HCT116 (cell line): ENCODE measurements around the gene IBA57. TPM values are rescaled to one million over a fixed set of nuclear protein-coding genes. Genes with fewer than 3 reads are reported as not detected.

Source experiments
- ATAC-seq: fragments of 200-7000 bp; cut with Tn5 transposase; 2 replicates; pipeline ENCODE4 v1.9.1; 2020; ENCODE audit warnings: mild to moderate bottlenecking, moderate library complexity
- BruUV-seq: library from RNA; stranded (reverse); fragments of 400-500 nt; replicated peaks from 2 replicates; lab custom pipeline; 2021; lab: Mats Ljungman, UMichigan
- CTCF ChIA-PET: fragments of 300-600 bp; sonication (Branson Sonifier 250); formaldehyde crosslinking; loops from one replicate; lab custom pipeline; 2021; ENCODE audit warnings: antibody characterized with exemption; lab: Charles Lee
- POLR2A ChIA-PET: fragments of 300-600, 350-600 bp; sonication (Branson Sonifier 250); formaldehyde crosslinking; loops from one replicate; lab custom pipeline; 2021; ENCODE audit warnings: antibody characterized with exemption; lab: Charles Lee
- RAD21 ChIA-PET, 2 experiments: fragments of 300-600 bp; sonication (Branson Sonifier 250); formaldehyde crosslinking; loops; one replicate each; lab custom pipeline; 2023; ENCODE audit warnings: low total read pairs in 2 of 2; ENCODE audit not compliant: uncharacterized antibody in 2 of 2, unreplicated experiment in 2 of 2, low non-redundant PET in 1 of 2; lab: Charles Lee
- DNase-seq: peaks from one replicate; pipeline ENCODE4 v3.0.0-alpha.2; 2010; ENCODE audit warnings: low read depth, low spot score
- H2AFZ ChIP-seq: fragments of 200-600 bp; shearing (Covaris generic), sonication (generic); 2 replicates; pipeline ENCODE4 v1.6.1; 2017; ENCODE audit warnings: low read depth, mixed run types, mixed read lengths, antibody characterized with exemption, low read length; ENCODE audit not compliant: poor library complexity, severe bottlenecking
- H3K27ac ChIP-seq: 2 replicates; pipeline ENCODE4 v1.5.1; 2012; ENCODE audit warnings: low read depth, low read length
- H3K27me3 ChIP-seq: fragments of 200-600 bp; sonication (generic); 2 replicates; pipeline ENCODE4 v1.6.1; 2016; ENCODE audit warnings: mixed run types, low read length, mixed read lengths; ENCODE audit not compliant: insufficient read depth
- H3K36me3 ChIP-seq, 2 experiments: fragments of 200-500 bp in 1 of 2; fragments of 200-600 bp in 1 of 2; sonication (Bioruptor generic) in 1 of 2; sonication (generic) in 1 of 2; 2 replicates each; pipeline versions ENCODE4 v1.5.1 to v1.6.1; 2014 to 2016; ENCODE audit warnings: low read length in 2 of 2, inconsistent platforms in 1 of 2, mixed read lengths in 1 of 2, mixed run types in 1 of 2; ENCODE audit not compliant: insufficient read depth in 2 of 2, control insufficient read depth in 1 of 2
- H3K4me1 ChIP-seq, 2 experiments: fragments of 200-600 bp in 1 of 2; sonication (generic) in 1 of 2; 2 replicates each; pipeline versions ENCODE4 v1.5.1 to v1.6.1; 2012 to 2017; ENCODE audit warnings: low read length in 2 of 2, inconsistent platforms in 1 of 2, mild to moderate bottlenecking in 1 of 2, mixed read lengths in 1 of 2, mixed run types in 1 of 2, moderate library complexity in 1 of 2; ENCODE audit not compliant: insufficient read depth in 2 of 2, control insufficient read depth in 1 of 2
- H3K4me2 ChIP-seq: fragments of 200-600 bp; sonication (generic); 2 replicates; pipeline ENCODE4 v1.6.1; 2017; ENCODE audit warnings: mixed run types, low read length, mixed read lengths
- H3K4me3 ChIP-seq, 2 experiments: fragments of 200-600 bp in 1 of 2; sonication (generic) in 1 of 2; replicated peaks in 1 of 2; 2 replicates each; pipeline ENCODE4 v1.5.1; 2011 to 2016; ENCODE audit warnings: low read length in 2 of 2, control low read depth in 1 of 2, low read depth in 1 of 2, mild to moderate bottlenecking in 1 of 2, mixed read lengths in 1 of 2, mixed run types in 1 of 2
- H3K79me2 ChIP-seq: fragments of 200-600 bp; sonication (generic); 2 replicates; pipeline ENCODE4 v1.6.1; 2017; ENCODE audit warnings: mild to moderate bottlenecking, mixed run types, low read length, moderate library complexity, mixed read lengths; ENCODE audit not compliant: insufficient read depth
- H3K9ac ChIP-seq: fragments of 200-600 bp; sonication (generic); 2 replicates; pipeline ENCODE4 v1.6.1; 2016; ENCODE audit warnings: low read length, mixed read lengths
- H3K9me2 ChIP-seq: fragments of 200-600 bp; sonication (generic), shearing (Covaris generic); 2 replicates; pipeline ENCODE4 v1.6.1; 2017; ENCODE audit warnings: mixed run types, mild to moderate bottlenecking, moderate library complexity; ENCODE audit not compliant: insufficient read depth
- H3K9me3 ChIP-seq, 2 experiments: fragments of 200-500 bp in 1 of 2; fragments of 200-600 bp in 1 of 2; sonication (Bioruptor generic) in 1 of 2; sonication (generic) in 1 of 2; 2 replicates each; pipeline ENCODE4 v1.6.1; 2014 to 2017; ENCODE audit warnings: low read length in 2 of 2, mixed read lengths in 2 of 2, inconsistent platforms in 1 of 2, low read depth in 1 of 2, mild to moderate bottlenecking in 1 of 2, mixed run types in 1 of 2, moderate library complexity in 1 of 2; ENCODE audit not compliant: control insufficient read depth in 1 of 2, insufficient read depth in 1 of 2
- H4K20me1 ChIP-seq: fragments of 200-600 bp; sonication (generic), shearing (Covaris generic); 2 replicates; pipeline ENCODE4 v1.6.1; 2017; ENCODE audit warnings: mixed run types, mild to moderate bottlenecking, moderate library complexity; ENCODE audit not compliant: insufficient read depth
- ATF3 ChIP-seq: IDR thresholded peaks from 2 replicates; pipeline ENCODE4 v1.6.1; 2012
- CTCF ChIP-seq, 3 experiments: fragments of 200-600 bp in 1 of 3; sonication (generic) in 1 of 3; IDR thresholded peaks in 2 of 3; conservative IDR thresholded peaks in 1 of 3; 2 replicates each; pipeline ENCODE4 v1.5.1; 2012 to 2017; ENCODE audit warnings: low read depth in 2 of 3, low read length in 2 of 3, antibody characterized with exemption in 1 of 3, borderline replicate concordance in 1 of 3, control low read depth in 1 of 3, mild to moderate bottlenecking in 1 of 3, mixed read lengths in 1 of 3, mixed run types in 1 of 3, moderate library complexity in 1 of 3; ENCODE audit not compliant: insufficient read depth in 1 of 3
- EGR1 ChIP-seq: IDR thresholded peaks from 2 replicates; pipeline ENCODE4 v1.6.1; 2012; ENCODE audit warnings: low read depth
- ELF1 ChIP-seq: IDR thresholded peaks from 2 replicates; pipeline ENCODE4 v1.6.1; 2012; ENCODE audit warnings: low read depth, borderline replicate concordance
- EZH2 ChIP-seq: fragments of 200-600 bp; sonication (generic); IDR thresholded peaks from 2 replicates; pipeline ENCODE4 v1.6.1; 2017; ENCODE audit warnings: antibody characterized with exemption, mixed run types
- FOSL1 ChIP-seq: IDR thresholded peaks from 2 replicates; pipeline ENCODE4 v1.6.1; 2012; ENCODE audit warnings: low read depth
- JUND ChIP-seq: IDR thresholded peaks from 2 replicates; pipeline ENCODE4 v1.6.1; 2012
- MAX ChIP-seq: IDR thresholded peaks from 2 replicates; pipeline ENCODE4 v1.6.1; 2012
- POLR2A ChIP-seq: IDR thresholded peaks from 2 replicates; pipeline ENCODE4 v1.7.0; 2011; ENCODE audit warnings: borderline replicate concordance; ENCODE audit not compliant: insufficient read depth, insufficient read length; ENCODE audit errors: extremely low read depth
- POLR2AphosphoS5 ChIP-seq: IDR thresholded peaks from 2 replicates; pipeline ENCODE4 v1.6.1; 2011; ENCODE audit warnings: mild to moderate bottlenecking, low read depth, low read length, moderate library complexity
- RAD21 ChIP-seq: IDR thresholded peaks from 2 replicates; pipeline ENCODE4 v1.6.1; 2012; ENCODE audit warnings: low read depth, mild to moderate bottlenecking
- REST ChIP-seq: IDR thresholded peaks from 2 replicates; pipeline ENCODE4 v1.6.1; 2012; ENCODE audit warnings: low read depth
- SP1 ChIP-seq: IDR thresholded peaks from 2 replicates; pipeline ENCODE4 v1.6.1; 2012; ENCODE audit warnings: low read depth
- SRF ChIP-seq: IDR thresholded peaks from 2 replicates; pipeline ENCODE4 v1.6.1; 2012; ENCODE audit warnings: low read depth
- TCF7L2 ChIP-seq: IDR thresholded peaks from 2 replicates; pipeline ENCODE4 v1.7.0; 2011; ENCODE audit warnings: borderline replicate concordance, inconsistent platforms; ENCODE audit not compliant: insufficient read depth, insufficient read length; ENCODE audit errors: extremely low read depth
- YY1 ChIP-seq: IDR thresholded peaks from 2 replicates; pipeline ENCODE4 v1.6.1; 2011; ENCODE audit warnings: low read length, low read depth, moderate library complexity, mild to moderate bottlenecking; ENCODE audit not compliant: insufficient replicate concordance; ENCODE audit errors: extremely low read depth
- ZBTB33 ChIP-seq: IDR thresholded peaks from 2 replicates; pipeline ENCODE4 v1.6.1; 2011; ENCODE audit warnings: mild to moderate bottlenecking, low read length, moderate library complexity; ENCODE audit not compliant: insufficient replicate concordance; ENCODE audit errors: extremely low read depth
- ZFX ChIP-seq: fragments of 450-650 bp; IDR thresholded peaks from 2 replicates; pipeline ENCODE4 v1.6.1; 2017
- ZNF274 ChIP-seq: fragments of 200-500 bp; sonication (Bioruptor generic); IDR thresholded peaks from 2 replicates; pipeline ENCODE4 v1.6.1; 2014; ENCODE audit warnings: mild to moderate bottlenecking, low read depth, low read length, inconsistent platforms
- intact Hi-C: fragments of 100-400 bp; cut with micrococcal nuclease; formaldehyde crosslinking; loops from 2 replicates; pipeline ENCODE4 v1.10.0; 2022
- total RNA-seq: library from RNA; stranded (reverse); gene quantifications from one replicate; pipeline ENCODE4 v1.2.1, GENCODE V29; 2021; ENCODE audit not compliant: unreplicated experiment

The IBA57 gene
- total RNA-seq, 1 experiment from 2014 or later: 11.6 TPM

GRCh38 chr1:228231189-228231588 lies 65.6 kb downstream of the IBA57 start:
- no peak overlapping the region for H3K4me2 ChIP-seq
- peaks cover 0 to 4% of the 10 kb centered on the region in 2 experiments; a peak in 2 of 4 replicates for H3K9me3 ChIP-seq
- TF ChIP-seq ATF3 (no peak), YY1 (no peak), SP1 (no peak), POLR2A (no peak), EGR1 (no peak), REST (no peak), JUND (no peak), CTCF (IDR thresholded peaks at IDR 0.05 in 2 of 3, conservative IDR thresholded peaks at IDR 0.05 in 1 of 3; ENCODE audit: borderline replicate concordance in 1 of 3, insufficient read depth in 1 of 3, low read depth in 2 of 3, low read length in 2 of 3) (no peak), ZFX (no peak), ZNF274 (no peak), ELF1 (no peak), FOSL1 (no peak), POLR2AphosphoS5 (no peak), TCF7L2 (no peak), SRF (no peak), ZBTB33 (no peak), EZH2 (no peak), RAD21 (no peak), MAX (no peak)
- no peak overlapping the region for H3K27ac ChIP-seq
- ChIA-PET POLR2A (no interaction called here), CTCF (no interaction called here), RAD21 (no interaction called here)
- no peaks in the 10 kb centered on the region for H3K36me3 ChIP-seq
- no peak overlapping the region for H2AFZ ChIP-seq
- no TSS peak for BruUV-seq
- no peaks in the 10 kb centered on the region for H3K79me2 ChIP-seq
- H3K4me1 ChIP-seq: peaks cover 0 to 5% of the 10 kb centered on the region in 2 experiments; a peak in 1 of 4 replicates
- DNase-seq: no peak
- no peaks in the 10 kb centered on the region for H4K20me1 ChIP-seq
- no peaks in the 10 kb centered on the region for H3K9me2 ChIP-seq
- no peak overlapping the region for H3K9ac ChIP-seq
- H3K27me3 ChIP-seq: no peaks in the 10 kb centered on the region
- intact Hi-C loops: no loop called here
- no peak for ATAC-seq
- no peak overlapping the region for H3K4me3 ChIP-seq
